Stimulated activated CD4-positive, alpha-beta T cell treated with anti-CD3 and anti-CD28 coated beads, Interleukin-1b, Interleukin-23, amount 100 ng/mL, for 1 hour (primary cell): ENCODE data around the gene TSPYL1.
"Not testable (repeated sequence)": the region's sequence is repeated elsewhere in the genome, so short reads cannot be mapped to it uniquely, and the experiment has no call there.

ENCODE experiments used
- DNase-seq, 2 donors: peaks; one replicate each; pipeline ENCODE4 v3.0.0-alpha.2; 2020; ENCODE audit warnings: low read depth in 2 of 2

Gene TSPYL1

DNA sequence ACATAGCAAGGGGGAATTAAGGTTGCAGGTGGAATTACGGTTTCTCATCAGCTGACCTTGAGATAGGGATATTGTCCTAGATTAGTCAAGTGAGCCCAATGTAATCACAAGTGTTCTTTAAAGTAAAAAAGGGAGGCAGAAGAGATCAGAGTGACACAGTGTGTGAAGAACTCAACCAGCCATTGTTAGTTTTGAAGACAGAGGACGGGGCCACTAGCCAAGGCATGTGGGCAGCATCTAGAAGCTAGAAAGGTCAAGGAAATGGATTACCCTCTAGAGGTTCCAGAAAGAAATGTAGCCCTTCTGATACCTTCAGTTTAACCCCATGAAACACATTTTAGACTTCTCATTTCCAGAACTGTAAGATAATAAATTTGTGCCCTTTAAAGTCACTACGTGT is 18.5 kb upstream of the TSPYL1 start:
- DNase-seq: no peak

DNA sequence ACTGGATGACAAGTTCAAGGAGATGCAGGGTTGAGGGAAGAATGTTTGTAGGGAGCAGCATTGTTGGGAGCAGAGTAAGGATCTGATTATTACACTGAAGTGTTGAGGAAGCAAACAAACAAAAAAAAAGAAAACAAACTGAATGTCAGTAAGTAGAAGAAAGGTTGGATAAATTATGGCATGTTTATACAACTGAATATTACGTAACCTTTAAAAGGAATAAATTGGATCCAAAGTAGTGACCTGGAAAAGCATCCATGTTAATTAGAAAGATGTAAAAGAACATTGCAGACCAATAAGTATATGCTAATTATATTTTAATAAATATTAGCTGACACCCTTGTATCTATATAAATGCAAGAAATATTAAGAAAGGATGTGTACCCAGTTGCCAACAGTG is 12.8 kb upstream of the TSPYL1 start:
- DNase-seq: no peak

DNA sequence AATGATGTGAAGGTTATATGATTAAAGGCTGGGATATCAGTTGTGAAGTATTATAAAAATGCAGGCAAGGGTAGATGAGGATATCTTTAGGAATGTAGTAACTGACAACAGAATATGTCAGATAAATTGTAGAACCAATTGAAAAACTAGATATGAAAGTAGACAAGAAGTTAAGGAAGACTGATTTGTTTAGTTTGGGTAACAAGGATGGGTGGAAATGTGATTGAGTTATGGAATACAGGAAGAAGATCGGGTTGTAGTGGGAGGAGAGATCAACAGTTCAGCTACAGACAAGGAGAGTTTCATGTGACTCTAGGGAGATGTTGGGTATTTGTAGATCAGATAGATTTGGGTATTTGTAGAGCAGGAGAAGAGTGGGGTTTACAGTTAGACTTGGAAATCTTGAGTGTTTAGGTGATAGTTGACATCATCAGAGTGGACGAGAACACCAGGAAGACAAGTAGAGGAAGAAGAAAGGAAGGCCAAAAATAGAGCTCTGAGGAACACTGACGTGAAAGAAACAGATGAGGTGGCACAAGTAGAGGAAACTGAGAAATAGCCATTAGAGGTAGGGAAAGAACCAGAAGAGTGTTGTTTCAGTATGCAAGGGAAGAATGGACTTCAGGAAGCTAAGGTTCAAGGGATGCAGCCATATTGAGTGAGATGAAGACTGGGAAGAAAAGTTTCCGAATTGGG is 12.1 kb upstream of the TSPYL1 start:
- DNase-seq: no peak

DNA sequence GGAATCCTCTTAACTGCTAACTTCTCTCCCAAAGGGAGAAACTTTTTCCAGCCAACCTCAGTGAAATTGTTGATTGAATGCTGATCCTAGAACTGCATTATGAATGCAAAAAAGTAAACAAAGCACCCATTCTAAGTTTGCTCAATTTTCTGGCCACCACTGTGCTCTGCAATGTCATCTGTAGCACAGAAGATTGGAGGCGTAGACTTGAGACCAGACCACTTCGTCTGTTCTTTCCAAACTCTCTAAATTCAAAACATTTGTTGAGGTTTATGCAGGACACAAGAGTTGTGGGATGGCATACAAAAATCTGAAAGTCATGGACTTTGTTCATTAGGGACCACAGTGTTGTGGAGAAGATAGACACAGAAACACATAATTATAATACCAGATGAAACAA is 11.1 kb upstream of the TSPYL1 start:
- no peak for DNase-seq

DNA sequence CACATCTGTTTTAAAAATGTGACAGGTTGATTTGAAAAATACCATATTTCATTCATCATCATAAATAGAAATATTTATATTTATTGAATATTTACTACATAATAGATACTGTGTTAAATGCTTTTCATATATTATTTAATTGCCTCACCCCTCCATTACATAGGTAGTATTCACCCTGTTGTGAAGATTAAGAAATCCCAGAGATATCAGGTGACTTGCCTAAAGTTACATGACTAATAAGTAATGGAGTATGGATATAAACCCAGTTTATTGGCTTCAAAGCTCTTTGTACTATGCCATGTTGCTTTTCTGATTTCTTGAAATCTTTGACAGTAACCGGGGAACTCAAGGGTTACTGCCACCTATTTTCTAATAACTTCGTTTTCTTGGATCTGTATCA is 10.1 kb upstream of the TSPYL1 start:
- no peak for DNase-seq

DNA sequence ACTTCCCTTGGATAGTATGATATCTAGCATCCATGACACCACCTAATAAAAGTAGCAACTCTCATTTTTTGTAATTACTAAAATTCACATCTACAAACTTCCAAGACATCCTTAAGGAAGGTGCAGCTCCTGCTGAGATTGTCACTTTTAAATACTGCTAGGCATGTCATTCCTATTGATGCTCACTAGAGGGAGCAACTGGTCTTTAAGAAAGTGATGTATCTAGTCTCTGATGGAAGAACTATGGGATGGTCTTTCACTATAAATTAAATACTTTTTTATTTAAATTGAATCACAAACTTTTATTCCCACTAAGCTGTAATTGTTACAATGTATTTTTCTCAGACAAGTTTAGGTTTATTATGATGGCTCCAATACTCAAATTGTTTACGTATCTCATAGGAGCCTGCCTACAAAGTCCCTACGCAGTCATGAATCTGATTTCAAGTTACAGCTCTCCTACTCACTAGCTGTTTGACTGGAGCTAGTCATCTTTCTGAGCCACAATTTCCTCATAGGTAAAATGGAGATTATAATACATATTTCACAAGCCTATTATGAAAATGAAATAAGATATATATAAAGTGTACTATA is 8.1 kb upstream of the TSPYL1 start:
- no peak for DNase-seq

DNA sequence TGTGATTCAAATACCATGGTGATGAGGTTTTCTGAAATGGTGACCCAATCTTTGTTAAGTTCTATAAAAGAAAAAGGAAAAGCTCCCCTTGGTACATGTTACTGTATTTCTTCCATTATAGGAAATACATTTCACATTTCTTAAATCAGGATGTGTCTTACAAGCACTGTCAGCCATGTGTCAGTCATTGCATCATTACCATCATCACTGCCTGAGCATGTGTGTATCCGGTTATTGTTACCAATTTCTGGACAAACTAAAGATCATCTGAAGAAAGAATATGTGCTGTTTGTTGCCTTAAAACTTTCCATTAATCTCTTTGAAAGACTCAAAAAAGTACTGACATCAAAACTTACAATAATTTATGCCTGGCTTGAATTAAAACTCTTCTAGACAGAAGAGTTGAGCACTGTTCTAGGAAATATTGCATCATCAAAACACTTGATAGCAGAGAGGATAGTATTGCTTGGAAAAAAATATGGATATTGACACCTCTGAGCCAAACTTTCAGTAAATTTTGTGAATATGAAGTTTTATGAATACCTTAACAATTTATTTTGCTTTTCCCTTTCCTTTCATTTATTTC is 7.1 kb upstream of the TSPYL1 start:
- no peak for DNase-seq

DNA sequence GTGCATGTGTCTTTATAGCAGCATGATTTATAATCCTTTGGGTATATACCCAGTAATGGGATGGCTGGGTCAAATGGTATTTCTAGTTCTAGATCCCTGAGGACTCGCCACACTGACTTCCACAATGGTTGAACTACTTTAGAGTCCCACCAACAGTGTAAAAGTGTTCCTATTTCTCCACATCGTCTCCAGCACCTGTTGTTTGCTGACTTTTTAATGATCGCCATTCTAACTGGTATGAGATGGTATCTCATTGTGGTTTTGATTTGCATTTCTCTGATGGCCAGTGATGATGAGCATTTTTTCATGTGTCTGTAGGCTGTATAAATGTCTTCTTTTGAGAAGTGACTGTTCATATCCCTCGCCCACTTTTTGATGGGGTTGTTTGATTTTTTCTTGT is 5.3 kb upstream of the TSPYL1 start:
- not testable (repeated sequence) for DNase-seq

DNA sequence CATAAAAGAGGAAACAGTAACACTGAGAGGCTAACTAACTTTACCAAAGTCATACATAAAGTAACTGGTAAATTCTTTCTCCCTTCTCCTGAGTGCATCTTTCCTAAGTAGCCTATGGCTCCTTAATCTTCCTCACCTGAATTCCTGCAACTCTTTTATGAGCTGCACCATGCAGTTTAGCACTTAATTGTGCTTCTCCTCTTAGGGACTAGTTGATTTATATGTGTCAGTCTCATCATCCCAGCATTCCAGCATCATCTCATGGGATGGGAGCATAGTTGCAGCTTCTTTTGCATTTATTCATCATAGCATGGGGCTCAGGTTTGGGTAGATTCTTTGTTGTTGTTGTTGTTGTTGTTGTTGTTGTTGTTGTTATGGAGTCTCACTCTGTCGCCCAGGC is 3.5 kb upstream of the TSPYL1 start:
- no peak for DNase-seq

DNA sequence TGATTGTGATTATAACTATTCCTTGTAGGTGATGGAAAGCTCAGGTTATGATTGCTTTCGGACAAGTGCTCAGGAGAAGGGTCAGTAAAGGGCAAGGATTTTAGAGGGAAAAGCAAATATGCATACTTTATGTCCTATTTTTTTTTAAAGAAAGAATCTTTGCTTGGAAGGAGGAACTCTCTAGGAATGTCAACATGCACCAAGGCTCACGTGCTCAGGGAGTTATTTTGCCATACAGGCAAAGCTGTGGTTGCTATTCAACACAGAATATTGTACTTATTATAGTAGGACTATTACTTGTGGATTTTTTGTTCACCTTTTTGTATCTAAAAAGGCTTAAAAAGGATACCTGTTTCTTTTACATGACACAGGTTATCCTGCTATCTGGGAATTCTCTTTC is 3.0 kb upstream of the TSPYL1 start:
- no peak for DNase-seq

DNA sequence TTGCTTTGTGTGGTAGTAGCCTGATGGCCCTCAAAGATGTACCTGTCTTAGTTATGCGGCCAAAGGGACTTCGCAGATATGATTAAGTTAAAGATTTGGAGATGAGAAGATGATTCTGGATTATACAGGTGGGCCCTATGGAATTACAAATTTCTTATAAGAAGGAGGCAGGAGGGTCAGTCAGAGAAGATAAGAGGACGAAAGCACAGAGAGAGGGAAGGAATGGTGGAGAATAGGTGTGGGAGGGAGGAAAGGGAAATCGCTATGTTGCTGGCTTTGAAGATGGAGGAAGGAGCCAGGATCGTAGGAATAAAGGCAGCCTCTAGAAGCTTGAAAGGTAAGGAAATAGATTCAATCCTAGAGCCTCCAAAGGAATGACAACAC is 1.2 kb upstream of the TSPYL1 start:
- no peak for DNase-seq

DNA sequence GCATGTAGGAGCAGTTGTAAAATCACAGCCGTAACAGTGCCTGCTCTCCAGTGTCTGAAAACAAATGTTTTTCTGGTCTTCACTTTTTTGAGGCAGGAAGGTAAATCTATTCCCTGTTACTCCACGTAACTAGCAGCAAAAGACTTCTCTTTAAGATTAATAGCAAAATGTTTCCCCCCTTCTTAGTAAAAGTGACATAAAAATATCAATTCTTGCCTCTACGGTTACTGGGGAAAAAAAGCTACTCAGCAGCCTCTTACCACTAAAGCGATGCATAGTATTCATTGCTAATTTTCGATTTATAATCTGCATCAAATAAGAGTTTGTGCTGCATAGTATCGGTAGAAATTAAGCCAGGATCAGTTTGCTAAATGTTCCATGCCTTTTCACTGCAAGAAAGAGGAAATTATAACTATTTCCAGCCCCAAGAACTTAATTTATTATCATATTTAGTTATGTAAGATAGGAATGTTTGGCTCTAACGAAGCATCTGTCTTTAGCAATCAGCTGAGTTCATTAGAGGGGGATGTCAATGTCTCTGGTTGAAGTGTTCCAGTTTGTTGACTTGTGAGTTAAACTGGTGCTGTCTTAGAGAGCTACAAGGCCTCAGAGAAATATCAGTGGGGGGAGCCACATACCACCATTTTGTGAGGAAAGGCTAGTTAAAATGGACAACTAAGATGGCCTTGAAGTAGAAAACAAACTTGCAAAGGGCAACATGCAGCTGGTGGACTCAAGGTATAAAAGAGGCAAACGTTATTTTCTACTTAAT is 617 bp upstream of the TSPYL1 start:
- DNase-seq: no peak

DNA sequence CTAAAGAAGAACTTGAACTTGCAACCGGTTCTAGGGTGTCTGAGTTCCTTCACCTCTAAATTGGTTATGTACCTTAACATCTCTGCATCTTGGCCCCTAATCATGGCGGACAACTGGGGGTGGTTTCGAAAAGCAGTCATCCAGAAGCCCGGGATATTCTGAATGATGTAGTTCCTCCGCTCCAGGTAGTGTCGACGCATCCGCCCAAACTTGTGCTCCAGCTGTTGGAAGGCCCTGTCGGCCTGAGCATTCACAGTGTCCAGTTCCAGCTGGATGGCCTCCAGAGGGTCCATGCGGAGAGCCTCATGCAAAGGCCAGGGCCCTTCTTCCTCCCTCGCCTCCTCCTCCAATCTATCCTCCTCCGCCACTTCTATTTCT is 887 bp downstream of the TSPYL1 start:
- no peak for DNase-seq

DNA sequence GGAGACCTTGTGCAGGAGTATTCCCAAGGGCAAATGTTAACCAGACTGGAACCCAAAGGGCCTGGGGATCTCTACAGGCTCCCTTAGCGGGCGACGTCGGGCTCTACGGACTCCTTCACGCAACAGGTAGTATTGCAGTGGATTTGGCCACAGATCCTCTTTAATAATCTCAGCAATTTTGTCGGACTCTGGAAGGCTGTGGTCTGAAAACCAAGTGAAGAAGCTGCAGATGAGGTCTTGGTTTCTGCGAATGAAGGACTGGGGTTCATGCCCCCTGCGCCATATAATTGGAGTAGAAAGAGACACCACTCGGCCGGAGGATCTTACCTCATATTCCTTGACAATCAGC is 1.3 kb downstream of the TSPYL1 start:
- no peak for DNase-seq

DNA sequence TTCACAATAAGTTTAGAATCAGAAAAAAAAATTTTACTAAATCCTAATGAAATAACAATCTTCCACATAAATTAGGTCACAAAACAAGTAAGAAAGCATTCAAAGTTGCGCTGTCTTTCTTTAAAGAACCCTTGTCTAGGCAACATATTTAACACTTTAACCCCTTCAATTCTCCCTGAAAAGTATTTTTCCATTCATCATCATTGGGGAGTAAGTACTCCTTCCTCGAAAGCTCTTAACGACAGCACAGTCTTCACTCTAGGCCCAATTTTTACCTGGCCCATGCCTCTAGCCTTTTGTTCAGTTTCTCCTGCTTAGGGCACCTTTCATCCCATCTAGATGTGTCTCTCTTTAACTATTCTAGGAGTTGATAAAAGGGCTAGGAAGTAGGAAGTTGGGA is 2.6 kb downstream of the TSPYL1 start:
- no peak for DNase-seq

DNA sequence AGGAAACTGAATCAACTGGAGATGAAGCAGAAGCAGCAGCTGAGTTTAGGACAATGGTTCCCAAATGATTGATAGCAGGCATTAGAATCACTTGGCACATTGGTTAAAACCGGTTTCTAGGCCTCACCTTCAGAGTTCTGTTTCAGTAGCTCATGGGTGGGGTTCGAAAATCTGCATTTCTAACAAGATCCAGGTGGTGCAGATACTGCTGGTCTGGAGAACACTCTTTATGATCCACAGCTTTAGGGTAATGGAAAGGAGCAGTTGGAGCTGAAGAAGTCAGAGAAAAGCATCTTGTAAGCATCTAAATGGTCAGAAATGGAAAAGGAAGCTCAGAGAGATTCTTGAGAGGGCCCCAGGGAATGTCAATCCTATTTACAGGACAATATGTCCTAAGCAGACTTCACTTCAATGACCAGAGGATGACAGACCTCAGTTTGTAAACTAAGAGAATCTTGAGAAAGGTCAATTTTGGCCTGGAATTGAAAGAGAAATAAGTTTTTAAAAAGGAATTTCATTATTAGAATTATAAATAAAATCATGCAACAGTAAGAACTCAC is 8.5 kb downstream of the TSPYL1 start:
- no peak for DNase-seq

DNA sequence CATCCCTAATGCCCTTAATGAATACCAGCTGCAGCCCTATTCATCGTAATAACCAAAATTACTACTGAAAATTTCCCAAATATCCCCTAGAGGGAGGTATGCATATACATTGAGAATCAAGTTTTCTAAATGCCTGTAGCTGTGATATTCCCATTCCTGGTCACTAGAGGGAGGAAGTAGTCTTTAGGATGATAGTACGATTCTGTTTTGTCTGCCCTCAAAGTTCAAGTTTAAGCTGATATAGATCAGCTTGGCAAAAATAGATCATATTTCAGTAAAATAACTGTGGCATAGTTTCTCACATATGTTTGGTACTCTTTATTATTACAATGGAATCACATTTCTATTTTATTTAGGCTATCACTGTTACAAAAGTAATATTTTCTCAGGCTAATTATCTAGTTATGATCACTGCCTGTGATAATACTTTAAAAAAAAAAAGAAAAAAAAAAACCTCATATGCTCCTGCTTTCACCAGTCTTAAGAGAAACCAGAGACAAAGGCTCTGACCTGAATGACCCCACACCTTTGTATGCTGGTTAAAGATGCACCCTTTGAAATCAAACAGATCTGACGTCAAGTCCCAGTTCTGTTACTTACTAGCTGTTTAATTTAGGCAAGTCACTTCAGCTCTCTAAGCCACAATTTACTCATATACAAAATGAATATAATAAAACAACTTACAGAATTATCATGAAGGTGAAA is 11.0 kb downstream of the TSPYL1 start:
- no peak for DNase-seq

DNA sequence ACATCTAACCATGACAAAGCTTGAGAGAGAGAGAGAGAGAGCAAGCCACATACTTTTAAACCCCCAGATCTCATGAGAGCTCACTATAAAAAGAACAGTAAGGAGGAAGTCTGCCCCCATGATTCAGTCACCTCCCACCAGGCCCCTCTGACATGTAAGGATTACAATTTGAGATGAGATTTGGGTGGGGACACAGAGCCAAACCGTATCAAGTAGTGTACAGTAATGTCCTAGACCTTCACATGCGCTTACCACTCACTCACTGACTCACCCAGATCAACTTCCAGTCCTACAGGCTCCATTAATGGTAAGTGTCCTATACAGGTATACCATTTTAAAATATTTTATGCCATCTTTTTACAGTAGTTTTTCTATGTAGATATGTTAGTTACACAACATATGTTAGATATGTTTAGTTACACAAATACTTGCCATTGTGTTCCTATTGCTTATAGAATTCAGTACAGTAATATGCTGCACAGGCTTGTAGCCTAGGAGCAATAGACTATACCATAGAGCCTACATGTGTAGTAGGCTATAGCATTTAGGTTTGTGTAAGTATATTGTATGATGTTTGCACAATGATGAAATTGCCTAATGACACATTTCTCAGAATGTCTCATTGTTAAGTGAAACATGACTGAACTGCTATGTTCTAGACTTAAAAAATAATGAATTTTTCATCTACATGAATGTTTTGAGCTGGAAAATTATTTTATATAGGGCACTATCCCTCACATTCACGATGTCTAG is 11.7 kb downstream of the TSPYL1 start:
- no peak for DNase-seq

DNA sequence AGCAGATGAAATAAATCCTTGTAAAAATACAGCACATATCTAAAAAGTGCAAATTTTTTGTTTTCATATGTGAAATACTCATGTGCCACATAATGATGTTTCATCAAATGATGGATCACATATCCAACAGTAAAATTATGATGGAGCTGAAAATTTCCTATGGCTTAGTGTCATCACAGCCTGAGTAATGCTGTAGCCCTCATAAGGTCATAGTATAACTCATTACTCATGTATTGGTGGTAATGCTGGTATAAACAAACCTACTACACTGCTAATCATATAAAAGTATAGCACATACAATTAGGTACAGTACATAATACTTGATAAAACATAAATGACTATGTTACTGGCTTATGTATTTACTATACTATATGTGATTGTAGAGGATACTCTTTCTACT is 12.9 kb downstream of the TSPYL1 start:
- no peak for DNase-seq

DNA sequence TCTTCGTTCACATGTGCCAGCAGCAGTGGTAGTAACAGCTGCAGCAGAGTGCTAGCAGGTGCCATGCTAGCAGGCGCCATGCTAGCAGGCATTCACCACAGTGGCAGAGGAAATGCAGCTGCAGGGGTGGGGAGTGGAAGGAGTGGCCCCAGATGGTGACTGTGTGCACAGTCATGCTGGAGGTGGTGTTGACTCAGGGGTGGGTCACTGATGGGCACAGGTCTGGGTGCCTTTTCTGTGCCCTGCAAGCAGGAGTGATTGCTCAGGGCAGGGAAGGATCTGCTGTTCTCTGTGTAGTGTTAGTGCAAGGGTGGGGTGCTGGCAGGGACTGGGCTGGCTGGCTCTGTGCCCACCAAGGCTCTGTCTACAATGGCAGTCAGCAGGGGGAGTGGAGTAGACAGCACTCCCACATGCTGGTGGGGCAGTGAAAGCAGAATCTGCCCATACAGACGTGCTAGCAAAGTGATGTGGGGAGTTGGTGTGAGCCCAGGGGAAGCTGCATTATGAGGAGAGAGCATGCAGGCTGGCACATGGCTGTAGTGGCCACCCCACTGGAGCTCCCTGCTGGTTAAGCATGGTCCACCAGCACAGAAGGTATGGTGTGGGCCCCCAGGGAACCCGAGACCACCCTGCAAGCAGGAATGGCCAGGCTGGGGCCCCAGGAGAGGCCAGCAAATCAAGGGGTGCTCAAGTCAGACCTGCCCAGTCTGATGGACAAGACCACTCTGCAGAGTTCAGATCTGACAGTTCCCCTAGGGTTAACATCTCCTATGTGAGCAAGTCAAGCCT is 14.5 kb downstream of the TSPYL1 start:
- DNase-seq: no peak

DNA sequence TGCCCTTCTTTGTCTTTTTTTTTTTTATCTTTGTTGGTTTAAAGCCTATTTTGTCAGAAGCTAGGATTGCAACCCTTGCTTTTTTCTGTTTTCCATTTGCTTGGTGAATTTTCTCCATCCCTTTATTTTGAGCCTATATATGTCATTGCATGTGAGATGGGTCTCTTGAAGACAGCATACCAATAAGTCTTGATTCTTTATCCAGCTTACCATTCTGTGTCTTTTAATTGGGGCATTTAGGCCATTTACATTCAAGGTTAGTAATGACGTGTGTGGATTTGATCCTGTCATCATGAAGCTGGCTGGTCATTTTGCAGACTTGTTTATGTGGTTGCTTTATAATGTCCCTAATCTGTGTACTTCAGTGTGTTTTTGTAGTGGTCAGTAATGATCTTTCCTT is 16.4 kb downstream of the TSPYL1 start:
- no peak for DNase-seq
